GM19043 (cell line): Measurements from ENCODE around the gene CD8B.
A peak's percentile ranks its signal among the peaks of the same experiment; 100 is the strongest.

Experiments used
- ATAC-seq: cut with Tn5 transposase; IDR thresholded peaks from one replicate; pipeline ENCODE4 v1.9.1; 2021; ENCODE audit warnings: low read depth; ENCODE audit not compliant: unreplicated experiment

Gene CD8B

DNA sequence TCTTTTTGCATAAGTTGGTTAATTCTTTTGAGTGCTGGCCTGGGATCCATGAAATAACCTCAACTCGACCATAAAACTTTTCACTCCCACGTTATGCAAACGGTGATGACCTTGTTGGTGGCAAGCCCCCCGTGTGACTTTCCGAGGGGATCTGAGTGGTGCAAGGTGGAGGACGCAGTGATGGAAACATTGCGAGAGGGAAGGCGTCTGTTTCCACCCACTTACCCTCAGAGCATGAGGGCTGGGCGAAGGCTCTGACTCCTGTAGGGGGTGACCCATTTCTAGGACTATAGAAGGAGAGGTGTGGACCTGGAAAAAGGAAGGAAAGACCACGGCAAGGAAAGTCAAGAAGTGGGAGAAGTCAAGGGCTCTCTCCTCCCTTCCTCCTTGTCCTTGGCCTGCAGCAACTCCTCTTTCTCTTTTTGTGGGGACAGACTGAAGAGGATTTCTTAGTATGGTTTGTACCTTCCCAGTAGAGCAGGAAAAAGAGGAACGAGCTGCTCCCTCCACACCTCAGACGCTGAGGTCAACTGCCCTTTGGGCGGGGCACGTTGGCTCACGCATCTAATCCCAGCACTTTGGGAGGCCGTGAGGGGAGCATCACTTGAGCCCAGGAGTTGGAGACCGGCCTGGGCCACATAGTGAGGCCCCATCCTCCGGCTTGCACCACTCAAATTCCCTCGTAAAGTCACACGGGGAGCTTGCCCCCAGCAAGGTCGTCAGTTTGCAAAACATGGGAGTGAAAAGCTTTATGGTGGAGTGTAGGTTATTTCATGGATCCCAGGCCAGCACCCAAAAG lies 55.4 kb downstream of the CD8B start:
- ATAC-seq, result no peak

DNA sequence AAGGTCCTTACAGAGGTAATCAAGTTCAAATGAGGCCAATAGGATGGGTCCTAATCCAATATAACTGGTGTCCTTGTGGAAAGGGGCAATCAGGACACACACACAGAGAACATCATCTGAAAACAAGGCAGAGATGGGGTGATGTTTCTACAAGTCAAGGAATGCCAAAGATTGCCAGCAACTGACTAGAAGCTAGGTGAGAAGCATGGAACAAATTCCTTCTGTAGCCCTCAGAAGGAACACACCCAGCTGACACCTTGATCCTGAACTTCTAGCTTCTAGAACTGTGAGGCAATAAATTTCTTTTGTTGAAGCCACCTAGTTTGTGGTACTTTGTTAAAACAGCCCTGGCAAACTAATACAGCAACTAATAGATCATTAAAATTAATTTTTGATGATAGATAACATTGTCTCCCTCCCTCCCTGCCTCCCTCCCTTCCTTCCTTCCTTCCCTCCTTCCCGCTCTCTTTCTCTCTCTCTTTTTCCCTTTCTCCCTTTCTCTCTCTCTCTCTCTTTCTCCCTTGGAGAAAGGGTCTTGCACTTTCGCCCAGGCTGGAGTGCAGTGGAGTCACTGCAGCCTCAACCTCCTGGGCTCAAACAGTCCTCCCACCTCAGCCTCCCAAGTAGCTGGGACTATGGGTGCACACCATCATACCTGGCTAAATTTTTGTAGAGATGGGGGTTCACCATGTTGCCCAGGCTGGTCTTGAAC lies 60.7 kb downstream of the CD8B start:
- no peak for ATAC-seq

GRCh38 chr2:86794861-86795260 lies 66.8 kb downstream of the CD8B start:
- no peak for ATAC-seq

GRCh38 chr2:86793752-86794151 lies 67.9 kb downstream of the CD8B start:
- no peak for ATAC-seq

GRCh38 chr2:86791573-86791972 lies 70.1 kb downstream of the CD8B start:
- ATAC-seq, result no peak

- no peak for ATAC-seq
Measured at GRCh38 chr2:86790676-86791572, 70.8 kb downstream of the CD8B start, which contains the start of gene CD8A. Gene CD8A, minus strand, starts transcription at chr2:86790913. Its CDS starts 88 bp downstream, at chr2:86790825.

DNA sequence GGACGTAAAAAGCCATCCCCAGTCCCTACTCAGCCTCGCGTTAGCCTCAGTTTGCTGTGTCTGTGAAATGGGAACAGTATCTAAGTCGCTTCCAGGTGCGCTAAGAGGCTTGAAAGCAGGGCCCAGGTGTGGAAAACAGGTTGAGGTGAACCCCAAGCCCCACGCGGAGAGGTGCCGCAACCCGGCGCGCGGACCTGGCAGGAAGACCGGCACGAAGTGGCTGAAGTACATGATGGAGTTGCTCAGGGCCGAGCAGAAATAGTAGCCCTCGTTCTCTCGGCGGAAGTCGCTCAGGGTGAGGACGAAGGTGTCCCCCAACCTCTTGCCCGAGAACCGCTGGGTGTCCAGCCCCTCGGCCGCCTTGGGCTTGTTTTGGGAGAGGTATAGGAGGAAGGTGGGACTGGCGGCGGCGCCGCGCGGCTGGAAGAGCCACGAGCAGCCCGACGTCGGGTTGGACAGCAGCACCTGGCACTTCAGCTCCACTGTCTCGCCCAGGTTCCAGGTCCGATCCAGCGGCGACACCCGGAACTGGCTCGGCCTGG lies 71.5 kb downstream of the CD8B start:
- no peak for ATAC-seq

DNA sequence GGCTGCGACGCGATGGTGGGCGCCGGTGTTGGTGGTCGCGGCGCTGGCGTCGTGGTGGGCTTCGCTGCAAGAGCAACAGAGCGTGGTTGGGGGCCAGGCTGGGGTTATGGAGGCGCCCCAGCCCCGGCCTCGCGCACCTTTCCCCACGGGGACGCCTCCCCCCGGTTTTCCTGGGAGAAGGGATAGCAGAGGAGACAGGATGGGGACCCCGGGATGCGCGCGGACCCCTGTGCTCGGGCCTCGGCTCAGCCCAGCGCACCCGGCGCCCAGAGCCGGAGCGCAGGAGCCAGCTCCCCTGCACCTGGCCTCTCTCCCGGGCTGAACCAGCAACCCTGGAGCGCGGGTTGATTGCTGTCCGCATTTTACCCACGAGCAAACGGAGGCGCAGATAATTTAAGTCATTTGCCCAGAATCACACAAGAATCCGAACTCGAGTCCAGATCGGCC lies 72.0 kb downstream of the CD8B start:
- ATAC-seq, result no peak

DNA sequence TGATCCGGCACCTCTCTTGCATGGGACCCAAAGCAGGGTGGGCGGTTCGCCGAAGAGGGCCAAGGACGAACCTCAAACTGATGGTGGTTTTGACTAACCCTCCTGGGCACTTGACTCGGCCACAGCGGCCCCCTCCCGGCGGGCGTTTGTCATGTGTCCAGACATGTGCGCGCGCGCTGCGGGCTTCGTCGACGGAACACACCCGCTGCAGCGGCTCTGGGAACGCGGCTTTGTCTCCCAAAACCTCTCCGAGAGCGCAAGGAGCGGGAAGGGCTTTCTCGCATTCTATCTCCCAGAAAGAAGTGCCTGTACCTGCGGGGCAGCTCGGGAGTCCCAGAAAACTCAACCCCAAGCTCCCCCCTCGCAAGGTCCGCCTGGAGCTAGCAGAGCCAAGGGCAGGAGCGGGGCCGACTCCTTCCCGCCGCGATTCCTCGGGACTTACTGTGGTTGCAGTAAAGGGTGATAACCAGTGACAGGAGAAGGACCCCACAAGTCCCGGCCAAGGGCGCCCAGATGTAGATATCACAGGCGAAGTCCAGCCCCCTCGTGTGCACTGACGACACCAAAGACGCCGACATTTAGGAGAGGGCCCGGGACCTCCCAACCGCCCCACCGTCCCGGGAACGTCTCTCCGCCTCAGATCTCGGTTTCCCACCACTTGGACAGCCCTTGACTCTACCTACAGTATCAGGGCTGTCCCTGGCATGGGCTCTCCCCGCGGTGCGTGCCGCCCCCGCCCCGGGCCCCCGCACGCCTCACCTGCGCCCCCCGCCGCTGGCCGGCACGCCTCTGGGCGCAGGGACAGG lies 72.6 kb downstream of the CD8B start:
- ATAC-seq, result no peak

DNA sequence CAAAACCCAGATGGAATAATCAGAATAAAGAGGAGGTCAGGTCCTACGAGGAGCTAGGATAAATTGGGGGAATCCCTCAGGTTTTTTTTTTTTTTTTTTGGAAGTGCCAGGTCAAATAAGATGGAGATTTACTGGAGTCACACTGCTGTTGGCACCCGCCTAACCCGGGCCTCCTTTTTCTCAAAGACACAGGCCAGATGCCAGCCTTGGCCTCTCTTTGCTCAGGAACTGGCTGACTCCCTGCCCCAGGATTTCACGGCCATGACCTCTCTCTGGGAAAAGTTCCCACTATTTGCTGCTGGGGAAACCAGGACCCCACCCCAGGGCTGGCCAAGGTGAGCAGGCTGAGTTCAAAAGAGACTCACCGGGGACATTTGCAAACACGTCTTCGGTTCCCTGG lies 73.5 kb downstream of the CD8B start:
- no peak for ATAC-seq

GRCh38 chr2:86787736-86788135 lies 74.0 kb downstream of the CD8B start:
- ATAC-seq, result no peak

- no peak for ATAC-seq
Measured at GRCh38 chr2:86786001-86786536, 75.6 kb downstream of the CD8B start.

DNA sequence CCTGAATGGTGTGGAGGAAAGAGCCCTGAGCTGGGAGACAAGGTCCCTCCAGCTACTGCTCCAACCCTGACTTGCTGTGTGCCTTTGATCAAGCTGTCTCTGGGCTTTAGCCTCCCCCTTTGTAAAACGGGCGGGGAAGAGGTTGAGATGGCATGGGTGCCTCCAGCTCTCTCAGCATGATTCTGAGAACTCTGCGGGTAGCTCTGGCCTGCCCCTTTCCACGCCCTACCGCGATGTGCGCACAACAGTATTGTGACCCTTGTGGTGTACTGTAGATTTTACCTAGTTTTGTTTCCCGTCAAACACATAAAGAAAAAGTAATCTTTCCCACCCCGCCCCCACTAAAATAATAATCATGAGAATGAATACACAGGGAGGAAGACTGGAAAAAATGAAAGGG lies 76.2 kb downstream of the CD8B start:
- ATAC-seq, result no peak

DNA sequence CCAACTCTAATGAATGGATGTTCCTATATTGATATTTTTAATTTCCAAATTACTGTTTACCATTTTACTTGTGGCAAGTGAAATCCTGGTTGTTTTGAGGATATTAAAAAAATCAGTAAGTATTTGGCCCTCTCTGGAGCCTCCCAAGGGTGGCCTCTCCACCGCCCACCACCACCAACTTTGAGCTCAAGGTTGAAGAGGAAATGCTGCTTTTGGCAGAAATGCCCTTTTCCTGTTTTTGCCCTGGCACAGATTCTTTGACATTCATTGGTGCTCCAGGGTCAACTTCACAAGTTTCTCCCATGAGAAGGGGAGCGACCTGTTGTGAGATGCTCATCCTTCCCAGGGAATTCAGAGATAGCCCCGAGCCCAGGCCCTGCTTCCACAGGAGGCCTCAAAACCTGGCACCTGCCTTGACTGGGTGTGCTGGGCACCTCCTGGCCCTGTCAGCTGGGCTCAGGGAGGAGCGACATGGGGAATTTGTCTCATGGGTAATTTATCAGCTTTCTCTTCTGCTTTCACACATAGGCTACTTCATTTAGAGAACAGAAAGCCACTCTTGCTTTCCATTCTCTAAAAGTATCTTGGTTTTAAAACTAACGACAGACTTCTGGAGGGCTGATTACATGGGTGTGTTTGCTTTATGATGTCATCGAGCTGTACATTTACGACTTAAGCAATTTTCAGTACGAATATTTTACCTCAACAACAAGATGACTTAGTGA lies 77.9 kb downstream of the CD8B start:
- ATAC-seq, result peak; percentile 91

GRCh38 chr2:86782748-86783147 lies 78.9 kb downstream of the CD8B start:
- no peak for ATAC-seq

DNA sequence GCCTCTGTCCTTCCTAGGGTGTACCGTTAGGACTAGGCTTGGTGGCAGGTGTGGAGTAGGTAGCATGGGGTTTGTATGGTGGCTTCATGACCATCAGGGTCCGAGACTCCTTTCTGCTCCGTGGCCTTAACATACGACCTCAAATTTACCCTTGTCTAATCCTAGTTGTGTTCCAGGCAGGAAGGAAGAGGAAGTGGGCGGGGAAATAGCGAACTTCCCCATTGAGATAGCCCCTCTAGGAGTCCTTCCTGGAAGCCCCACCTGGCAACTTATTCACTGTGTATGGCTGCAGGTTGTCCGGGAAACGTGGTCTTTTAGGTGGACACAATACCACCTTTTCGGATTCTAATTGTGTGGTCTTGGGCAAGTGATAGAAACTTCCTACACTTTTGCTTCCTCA lies 80.3 kb downstream of the CD8B start:
- ATAC-seq, result no peak

- no peak for ATAC-seq
Measured at GRCh38 chr2:86779971-86780370, 81.7 kb downstream of the CD8B start.

DNA sequence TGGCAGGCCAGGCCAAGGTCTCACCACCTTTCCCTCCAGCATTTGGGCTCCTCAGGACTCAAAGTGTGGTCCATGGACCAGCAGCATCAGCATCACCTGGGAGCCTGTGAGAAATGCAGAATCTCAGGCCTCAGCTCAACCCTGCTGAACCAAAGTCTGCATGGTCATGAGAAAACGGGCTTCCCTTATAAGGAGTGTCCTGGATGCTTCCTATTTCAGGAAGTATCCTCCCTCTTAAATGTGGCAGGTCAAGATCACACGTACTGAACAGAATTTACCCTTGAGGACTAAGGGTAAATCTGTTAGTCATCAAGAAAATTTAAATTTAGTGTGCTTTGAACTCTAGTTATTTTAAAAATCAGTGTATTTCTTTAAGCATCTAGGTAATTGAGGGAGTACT lies 82.7 kb downstream of the CD8B start:
- ATAC-seq, result no peak

- ATAC-seq, result no peak
Measured at GRCh38 chr2:86776532-86776931, 85.2 kb downstream of the CD8B start.
